ENCODE data around the gene RETREG3. TPM values are rescaled to one million over a fixed set of nuclear protein-coding genes. Genes with fewer than 3 reads are reported as not detected.

Gene RETREG3
- total and polyA plus RNA-seq, 2 of the 13 experiments (the other 11 are each of a cell fraction or from before 2014, with no cell fraction given) = 47.0 to 55.8 TPM

DNA sequence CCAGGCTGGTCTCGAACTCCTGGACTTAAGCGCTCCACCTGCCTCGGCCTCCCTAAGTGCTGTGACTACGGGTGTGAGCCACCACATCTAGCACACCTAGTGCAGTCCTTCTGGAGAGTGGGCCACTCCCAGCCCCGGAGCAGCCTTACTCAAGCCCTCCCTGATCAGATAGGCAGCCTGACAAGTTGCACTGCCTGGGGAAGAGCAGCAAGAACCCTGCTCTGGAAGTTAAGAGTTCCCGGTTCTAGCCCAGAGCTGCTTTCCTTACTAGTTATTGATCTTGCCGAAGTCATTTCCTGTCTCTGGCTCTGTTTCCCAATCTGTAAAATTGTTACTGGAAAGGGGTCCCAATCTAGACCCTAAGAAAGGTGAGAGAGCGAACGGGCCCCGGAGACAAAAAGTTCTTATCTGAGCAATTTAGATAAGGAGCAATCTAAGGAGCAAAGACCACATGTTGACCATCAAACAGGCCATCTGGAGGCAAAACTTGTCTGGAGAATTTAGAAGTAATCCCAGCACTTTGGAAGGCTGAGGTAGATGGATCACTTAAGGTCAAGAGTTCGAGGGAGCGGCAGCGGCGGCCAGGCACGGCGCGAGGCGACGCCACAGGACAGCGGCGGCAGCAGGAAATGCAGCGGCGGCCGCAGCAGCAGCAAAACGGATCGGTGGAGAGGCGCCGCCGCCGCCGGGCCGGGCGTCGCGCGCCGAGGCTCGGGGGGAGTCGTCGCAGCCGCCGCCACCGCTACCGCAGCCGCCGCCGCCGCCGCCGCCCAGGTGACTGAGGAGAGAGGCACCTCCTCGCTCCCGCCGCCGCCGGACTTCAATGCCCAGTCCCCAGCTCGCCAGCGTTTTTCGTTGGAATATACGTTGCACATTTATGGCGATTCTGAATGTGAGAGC is 77.5 kb downstream of the RETREG3 start (continued):
- TF ChIP-seq TBX3 (IDR thresholded peaks at IDR 0.05; ENCODE audit: borderline replicate concordance) = no peak
- TF ChIP-seq ZNF281 (CRISPR knock-in tag; IDR thresholded peaks at IDR 0.05; ENCODE audit: borderline replicate concordance) = no peak
- no peak for TF ChIP-seq RORA (CRISPR knock-in tag; IDR thresholded peaks at IDR 0.05)
- TF ChIP-seq U2AF1 (optimal IDR thresholded peaks at IDR 0.05; ENCODE audit: low read depth, low read length) = no peak
- TF ChIP-seq, protein P1, sequence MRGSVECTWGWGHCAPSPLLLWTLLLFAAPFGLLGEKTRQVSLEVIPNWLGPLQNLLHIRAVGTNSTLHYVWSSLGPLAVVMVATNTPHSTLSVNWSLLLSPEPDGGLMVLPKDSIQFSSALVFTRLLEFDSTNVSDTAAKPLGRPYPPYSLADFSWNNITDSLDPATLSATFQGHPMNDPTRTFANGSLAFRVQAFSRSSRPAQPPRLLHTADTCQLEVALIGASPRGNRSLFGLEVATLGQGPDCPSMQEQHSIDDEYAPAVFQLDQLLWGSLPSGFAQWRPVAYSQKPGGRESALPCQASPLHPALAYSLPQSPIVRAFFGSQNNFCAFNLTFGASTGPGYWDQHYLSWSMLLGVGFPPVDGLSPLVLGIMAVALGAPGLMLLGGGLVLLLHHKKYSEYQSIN (CRISPR knock-in tag; IDR thresholded peaks at IDR 0.05; ENCODE audit: borderline replicate concordance) = no peak
- TF ChIP-seq ZNF652 (CRISPR knock-in tag; IDR thresholded peaks at IDR 0.05; ENCODE audit: borderline replicate concordance, low read depth) = no peak
- TF ChIP-seq ZNF549 (CRISPR knock-in tag; IDR thresholded peaks at IDR 0.05) = no peak
- no peak for TF ChIP-seq TAF15 (IDR thresholded peaks at IDR 0.05; ENCODE audit: low read depth, low read length, poor library complexity, severe bottlenecking)
- TF ChIP-seq ZNF225 (CRISPR knock-in tag; IDR thresholded peaks at IDR 0.05) = no peak
- no peak for TF ChIP-seq ZNF768 (CRISPR knock-in tag; IDR thresholded peaks at IDR 0.05)
- TF ChIP-seq, protein P2, sequence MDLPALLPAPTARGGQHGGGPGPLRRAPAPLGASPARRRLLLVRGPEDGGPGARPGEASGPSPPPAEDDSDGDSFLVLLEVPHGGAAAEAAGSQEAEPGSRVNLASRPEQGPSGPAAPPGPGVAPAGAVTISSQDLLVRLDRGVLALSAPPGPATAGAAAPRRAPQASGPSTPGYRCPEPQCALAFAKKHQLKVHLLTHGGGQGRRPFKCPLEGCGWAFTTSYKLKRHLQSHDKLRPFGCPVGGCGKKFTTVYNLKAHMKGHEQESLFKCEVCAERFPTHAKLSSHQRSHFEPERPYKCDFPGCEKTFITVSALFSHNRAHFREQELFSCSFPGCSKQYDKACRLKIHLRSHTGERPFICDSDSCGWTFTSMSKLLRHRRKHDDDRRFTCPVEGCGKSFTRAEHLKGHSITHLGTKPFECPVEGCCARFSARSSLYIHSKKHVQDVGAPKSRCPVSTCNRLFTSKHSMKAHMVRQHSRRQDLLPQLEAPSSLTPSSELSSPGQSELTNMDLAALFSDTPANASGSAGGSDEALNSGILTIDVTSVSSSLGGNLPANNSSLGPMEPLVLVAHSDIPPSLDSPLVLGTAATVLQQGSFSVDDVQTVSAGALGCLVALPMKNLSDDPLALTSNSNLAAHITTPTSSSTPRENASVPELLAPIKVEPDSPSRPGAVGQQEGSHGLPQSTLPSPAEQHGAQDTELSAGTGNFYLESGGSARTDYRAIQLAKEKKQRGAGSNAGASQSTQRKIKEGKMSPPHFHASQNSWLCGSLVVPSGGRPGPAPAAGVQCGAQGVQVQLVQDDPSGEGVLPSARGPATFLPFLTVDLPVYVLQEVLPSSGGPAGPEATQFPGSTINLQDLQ (CRISPR knock-in tag; IDR thresholded peaks at IDR 0.05) = no peak
- TF ChIP-seq ZNF639 (CRISPR knock-in tag; conservative IDR thresholded peaks at IDR 0.05) = peak; percentile 70; the same call in 1 of the 2 replicates
- TF ChIP-seq ZNF776 (CRISPR knock-in tag; IDR thresholded peaks at IDR 0.05) = no peak
- TF ChIP-seq RBAK (CRISPR knock-in tag; IDR thresholded peaks at IDR 0.05) = no peak
- TF ChIP-seq, protein P3, sequence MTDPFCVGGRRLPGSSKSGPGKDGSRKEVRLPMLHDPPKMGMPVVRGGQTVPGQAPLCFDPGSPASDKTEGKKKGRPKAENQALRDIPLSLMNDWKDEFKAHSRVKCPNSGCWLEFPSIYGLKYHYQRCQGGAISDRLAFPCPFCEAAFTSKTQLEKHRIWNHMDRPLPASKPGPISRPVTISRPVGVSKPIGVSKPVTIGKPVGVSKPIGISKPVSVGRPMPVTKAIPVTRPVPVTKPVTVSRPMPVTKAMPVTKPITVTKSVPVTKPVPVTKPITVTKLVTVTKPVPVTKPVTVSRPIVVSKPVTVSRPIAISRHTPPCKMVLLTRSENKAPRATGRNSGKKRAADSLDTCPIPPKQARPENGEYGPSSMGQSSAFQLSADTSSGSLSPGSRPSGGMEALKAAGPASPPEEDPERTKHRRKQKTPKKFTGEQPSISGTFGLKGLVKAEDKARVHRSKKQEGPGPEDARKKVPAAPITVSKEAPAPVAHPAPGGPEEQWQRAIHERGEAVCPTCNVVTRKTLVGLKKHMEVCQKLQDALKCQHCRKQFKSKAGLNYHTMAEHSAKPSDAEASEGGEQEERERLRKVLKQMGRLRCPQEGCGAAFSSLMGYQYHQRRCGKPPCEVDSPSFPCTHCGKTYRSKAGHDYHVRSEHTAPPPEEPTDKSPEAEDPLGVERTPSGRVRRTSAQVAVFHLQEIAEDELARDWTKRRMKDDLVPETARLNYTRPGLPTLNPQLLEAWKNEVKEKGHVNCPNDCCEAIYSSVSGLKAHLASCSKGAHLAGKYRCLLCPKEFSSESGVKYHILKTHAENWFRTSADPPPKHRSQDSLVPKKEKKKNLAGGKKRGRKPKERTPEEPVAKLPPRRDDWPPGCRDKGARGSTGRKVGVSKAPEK (CRISPR knock-in tag; IDR thresholded peaks at IDR 0.05; ENCODE audit: borderline replicate concordance) = no peak
- no peak for TF ChIP-seq CENPT (CRISPR knock-in tag; IDR thresholded peaks at IDR 0.05; ENCODE audit: low read depth)

All from HepG2 (cell line).